Karpas-422 (cell line): Measurements from ENCODE around the gene PKNOX2. TPM values are rescaled to one million over a fixed set of nuclear protein-coding genes. Genes with fewer than 3 reads are reported as not detected.

Experiments used
- DNase-seq: peaks from one replicate; pipeline ENCODE4 v3.0.0-alpha.2; 2015
- H2AFZ ChIP-seq: fragments of 200-600 bp; sonication (generic); 2 replicates; pipeline ENCODE4 v1.6.1; 2014; ENCODE audit warnings: antibody characterized with exemption, low read length, mixed read lengths
- H3K27ac ChIP-seq: fragments of 200-600 bp; sonication (generic); 2 replicates; pipeline ENCODE4 v1.5.1; 2014; ENCODE audit warnings: mild to moderate bottlenecking, low read length, moderate library complexity
- H3K27me3 ChIP-seq: fragments of 200-600 bp; sonication (generic); 2 replicates; pipeline ENCODE4 v1.6.1; 2014; ENCODE audit warnings: low read length, mixed read lengths
- H3K36me3 ChIP-seq: fragments of 200-600 bp; sonication (generic); 2 replicates; pipeline ENCODE4 v1.6.1; 2014; ENCODE audit warnings: low read length, mixed read lengths; ENCODE audit not compliant: insufficient read depth
- H3K4me1 ChIP-seq: fragments of 200-600 bp; sonication (generic); 2 replicates; pipeline ENCODE4 v1.6.1; 2014; ENCODE audit warnings: mild to moderate bottlenecking, low read length, mixed read lengths
- H3K4me2 ChIP-seq: fragments of 200-600 bp; sonication (generic); 2 replicates; pipeline ENCODE4 v1.6.1; 2014; ENCODE audit warnings: low read length, low read depth, mild to moderate bottlenecking; ENCODE audit not compliant: poor library complexity, severe bottlenecking
- H3K4me3 ChIP-seq: fragments of 200-600 bp; sonication (generic); 2 replicates; pipeline ENCODE4 v1.5.1; 2014; ENCODE audit warnings: mild to moderate bottlenecking, antibody characterized with exemption, low read length, mixed read lengths
- H3K79me2 ChIP-seq: fragments of 200-600 bp; sonication (generic); 2 replicates; pipeline ENCODE4 v1.6.1; 2014; ENCODE audit warnings: mild to moderate bottlenecking, low read length, mixed read lengths
- H3K9ac ChIP-seq: fragments of 200-600 bp; sonication (generic); 2 replicates; pipeline ENCODE4 v1.6.0; 2014; ENCODE audit warnings: low read length
- H3K9me2 ChIP-seq: fragments of 200-600 bp; sonication (generic), shearing (Covaris generic); replicated peaks from 2 replicates; pipeline ENCODE4 v1.6.0; 2014; ENCODE audit warnings: mild to moderate bottlenecking, low read length, moderate library complexity; ENCODE audit not compliant: insufficient read depth
- H3K9me3 ChIP-seq: fragments of 300-700, 200-600 bp; sonication (generic); 2 replicates; pipeline ENCODE4 v1.6.1; 2014; ENCODE audit warnings: low read length, mixed read lengths
- H4K20me1 ChIP-seq: fragments of 200-600 bp; sonication (generic); 2 replicates; pipeline ENCODE4 v1.6.1; 2014; ENCODE audit warnings: mild to moderate bottlenecking, antibody characterized with exemption, low read length, low read depth; ENCODE audit not compliant: insufficient read depth
- total RNA-seq: library from RNA; depleted of rRNA; stranded (reverse); fragments of >200 nt; shearing (Covaris generic); gene quantifications from 2 replicates; pipeline ENCODE4 v1.2.3, GENCODE V29; 2014; ENCODE audit warnings: low replicate concordance

Gene PKNOX2
- total RNA-seq, 1 experiment from 2014 or later: 1.5 TPM

DNA sequence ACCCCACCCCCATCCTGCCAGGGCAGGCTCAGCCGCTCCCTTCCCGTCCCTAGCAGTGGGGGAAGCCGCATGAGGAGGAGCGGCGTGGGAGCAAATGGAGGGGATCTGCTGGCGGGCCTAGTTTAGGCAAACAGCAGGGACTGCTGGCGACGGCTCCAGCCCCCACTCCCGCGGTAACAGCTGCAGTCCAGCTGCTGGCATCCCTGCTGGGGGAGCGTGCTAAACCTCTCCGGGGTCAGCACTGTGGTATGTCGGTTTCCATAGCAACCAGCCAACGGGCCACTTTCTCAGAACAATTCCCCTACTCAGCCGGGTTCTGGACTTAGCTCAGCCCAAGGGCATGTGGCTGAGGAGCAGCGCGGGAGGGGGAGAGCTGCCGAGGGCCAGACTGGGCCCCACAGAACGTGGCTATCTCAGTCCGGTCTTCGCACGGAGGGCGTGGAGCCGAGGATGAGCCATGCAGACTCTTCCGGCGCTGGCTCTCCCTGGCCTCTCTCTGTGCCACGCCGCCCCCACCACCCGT lies 98.8 kb downstream of the PKNOX2 start:
- Histone ChIP-seq H4K20me1 (no peaks in the 10 kb centered on the region), H3K27ac (no peak overlapping the region), H3K4me3 (no peak overlapping the region), H3K79me2 (no peaks in the 10 kb centered on the region), H2AFZ (no peak overlapping the region), H3K9me2 (no peaks in the 10 kb centered on the region), H3K27me3 (no peaks in the 10 kb centered on the region), H3K9me3 (no peaks in the 10 kb centered on the region), H3K36me3 (no peaks in the 10 kb centered on the region), H3K4me2 (no peak overlapping the region), H3K4me1 (peaks cover 19% of the 10 kb centered on the region), H3K9ac (no peak overlapping the region)
- DNase-seq: no peak

DNA sequence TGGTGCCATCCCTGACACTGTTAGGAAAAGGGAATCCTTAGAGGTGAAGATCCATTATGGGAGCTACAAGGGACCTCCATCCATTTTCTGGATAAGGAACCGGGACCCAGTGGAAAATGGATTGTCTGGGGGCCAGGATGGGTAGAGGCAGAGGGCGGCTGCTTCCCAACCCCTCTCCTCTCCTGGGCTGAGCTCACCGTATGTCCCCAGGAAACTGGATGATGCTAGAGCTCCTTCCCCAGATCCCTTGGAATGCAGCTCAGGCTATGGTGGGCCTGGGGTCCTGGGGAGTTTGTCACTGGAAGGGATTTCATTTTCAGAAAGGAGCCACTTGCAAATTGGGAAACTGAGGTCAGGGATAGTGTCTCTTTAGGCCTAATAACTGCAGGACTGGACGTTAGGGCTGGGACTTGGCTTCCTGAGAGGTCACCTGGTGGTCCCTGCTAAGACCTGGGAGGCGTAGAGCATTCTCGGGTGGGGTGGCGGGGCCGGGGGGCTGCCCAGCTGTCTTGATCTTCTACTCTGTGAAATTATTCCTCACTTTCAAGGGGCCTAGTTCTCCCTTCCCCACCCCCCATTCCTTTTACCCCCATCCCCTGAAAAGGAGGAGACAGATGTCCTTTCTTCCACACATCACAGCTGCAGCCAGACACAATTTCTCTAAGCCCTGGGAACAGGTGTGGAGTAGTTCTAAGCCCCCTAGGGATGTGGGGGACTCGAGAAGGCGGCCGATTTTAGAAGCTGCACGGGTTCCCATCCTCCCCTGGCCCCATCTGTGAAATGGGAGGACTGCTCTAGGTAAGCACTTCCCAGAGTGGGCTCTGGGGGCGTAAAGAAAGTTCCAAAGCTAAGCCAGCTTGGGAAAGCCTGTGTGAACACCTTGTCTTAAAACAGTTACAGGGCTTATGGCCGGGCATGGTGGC lies 99.8 kb downstream of the PKNOX2 start:
- H3K4me1 ChIP-seq: peaks cover 10% of the 10 kb centered on the region
- H3K36me3 ChIP-seq: no peaks in the 10 kb centered on the region
- H2AFZ ChIP-seq: no peak overlapping the region
- no peaks in the 10 kb centered on the region for H4K20me1 ChIP-seq
- no peaks in the 10 kb centered on the region for H3K79me2 ChIP-seq
- no peak for DNase-seq
- H3K9ac ChIP-seq: no peak overlapping the region
- no peak overlapping the region for H3K4me3 ChIP-seq
- H3K9me3 ChIP-seq: no peaks in the 10 kb centered on the region
- H3K27me3 ChIP-seq: no peaks in the 10 kb centered on the region
- H3K4me2 ChIP-seq: no peak overlapping the region
- no peaks in the 10 kb centered on the region for H3K9me2 ChIP-seq
- no peak overlapping the region for H3K27ac ChIP-seq

DNA sequence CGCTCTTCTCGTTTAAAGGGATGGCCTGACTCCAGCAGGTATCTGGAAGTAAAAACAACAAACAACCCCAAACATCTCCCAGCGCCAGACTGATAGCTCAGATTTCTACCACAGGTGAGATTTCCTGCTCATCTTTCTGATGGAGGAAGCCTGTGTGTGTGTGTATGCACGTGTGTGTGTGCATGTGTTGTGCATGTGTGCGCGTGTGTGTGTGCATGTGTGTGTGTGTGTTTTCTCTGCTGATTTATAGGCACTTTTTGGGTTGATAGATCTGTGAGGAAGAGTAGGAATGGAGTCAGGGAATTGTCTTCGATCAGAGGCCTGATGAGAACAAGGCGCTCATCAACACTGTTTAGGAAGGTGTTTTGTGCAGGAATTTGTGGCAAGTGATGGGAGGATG lies 103.0 kb downstream of the PKNOX2 start:
- DNase-seq: no peak
- no peak overlapping the region for H3K4me2 ChIP-seq
- H3K9me3 ChIP-seq: no peaks in the 10 kb centered on the region
- no peaks in the 10 kb centered on the region for H3K79me2 ChIP-seq
- no peaks in the 10 kb centered on the region for H3K9me2 ChIP-seq
- peaks cover 10% of the 10 kb centered on the region for H3K4me1 ChIP-seq
- H3K9ac ChIP-seq: no peak overlapping the region
- H3K36me3 ChIP-seq: no peaks in the 10 kb centered on the region
- no peak overlapping the region for H3K4me3 ChIP-seq
- no peak overlapping the region for H2AFZ ChIP-seq
- H3K27ac ChIP-seq: no peak overlapping the region
- H4K20me1 ChIP-seq: no peaks in the 10 kb centered on the region
- H3K27me3 ChIP-seq: no peaks in the 10 kb centered on the region

DNA sequence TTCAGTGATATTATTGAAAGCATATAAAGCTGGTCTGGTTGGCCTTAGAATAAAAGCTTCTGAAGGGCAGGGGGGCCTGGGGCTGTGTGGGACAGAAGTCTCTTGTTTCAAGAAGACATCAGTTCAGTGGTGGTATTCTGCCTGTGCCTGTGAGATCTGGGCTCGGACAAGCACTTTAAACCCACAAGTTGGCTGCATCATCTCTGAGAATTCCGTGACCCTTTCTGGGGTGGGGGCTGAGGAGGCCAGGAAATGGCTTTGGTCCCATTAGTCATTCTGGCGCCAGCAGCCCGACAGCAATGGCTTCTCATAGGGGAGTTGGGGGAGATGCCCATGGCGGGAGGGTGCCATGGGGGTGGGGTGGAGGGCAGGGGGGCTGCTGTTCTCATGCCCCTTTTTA lies 104.1 kb downstream of the PKNOX2 start:
- Histone ChIP-seq H3K79me2 (no peaks in the 10 kb centered on the region), H3K27ac (no peak overlapping the region), H3K9me2 (no peaks in the 10 kb centered on the region), H3K4me2 (no peak overlapping the region), H3K9ac (no peak overlapping the region), H3K36me3 (no peaks in the 10 kb centered on the region), H2AFZ (no peak overlapping the region), H4K20me1 (no peaks in the 10 kb centered on the region), H3K9me3 (no peaks in the 10 kb centered on the region), H3K27me3 (no peaks in the 10 kb centered on the region), H3K4me1 (peaks cover 10% of the 10 kb centered on the region), H3K4me3 (no peak overlapping the region)
- no peak for DNase-seq

DNA sequence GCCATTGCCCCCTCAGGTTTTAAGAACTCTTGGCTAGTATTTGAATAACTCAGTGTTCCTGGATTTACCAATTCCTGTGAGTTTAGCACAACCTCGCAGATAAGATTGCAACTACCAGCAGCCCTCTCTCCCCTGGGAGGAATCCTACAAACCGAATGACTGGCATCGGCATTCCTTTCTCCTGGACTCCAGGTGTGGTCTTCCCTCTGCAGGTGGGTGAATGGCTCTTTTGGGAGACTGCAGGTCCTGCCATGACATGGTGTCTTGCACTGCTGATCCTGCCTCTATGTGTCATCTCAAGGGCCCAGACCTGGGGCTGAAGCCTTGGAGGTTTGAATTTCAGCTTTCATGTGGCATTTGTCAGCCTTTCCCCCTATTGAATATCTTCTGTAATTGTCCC lies 105.6 kb downstream of the PKNOX2 start:
- Histone ChIP-seq H4K20me1 (no peaks in the 10 kb centered on the region), H3K4me2 (no peak overlapping the region), H2AFZ (no peak overlapping the region), H3K4me1 (peaks cover 7% of the 10 kb centered on the region), H3K9ac (no peak overlapping the region), H3K27me3 (no peaks in the 10 kb centered on the region), H3K36me3 (no peaks in the 10 kb centered on the region), H3K9me3 (no peaks in the 10 kb centered on the region), H3K27ac (no peak overlapping the region), H3K4me3 (no peak overlapping the region), H3K9me2 (no peaks in the 10 kb centered on the region), H3K79me2 (no peaks in the 10 kb centered on the region)
- no peak for DNase-seq

DNA sequence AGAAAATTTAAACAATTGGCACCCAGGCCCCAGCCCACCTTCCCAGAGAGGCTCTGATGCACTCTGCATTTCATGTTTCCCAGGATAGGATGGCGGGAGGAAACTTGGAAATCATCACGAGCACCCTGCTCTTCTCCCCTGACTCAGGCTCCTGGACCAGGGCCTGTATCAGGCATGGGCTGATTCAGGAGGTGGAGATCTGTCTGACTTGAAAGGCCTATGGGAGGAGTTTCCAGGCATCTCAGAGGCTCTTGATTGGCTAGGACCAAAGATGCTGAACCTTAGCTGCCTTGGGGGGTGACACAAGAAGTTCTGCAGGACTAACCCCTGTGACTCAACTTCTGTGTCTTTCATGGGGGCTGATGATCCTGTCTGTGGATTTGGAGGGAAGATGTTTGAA lies 106.2 kb downstream of the PKNOX2 start:
- Histone ChIP-seq H3K4me1 (peaks cover under 1% of the 10 kb centered on the region), H3K4me3 (no peak overlapping the region), H3K9me3 (no peaks in the 10 kb centered on the region), H3K27me3 (no peaks in the 10 kb centered on the region), H3K9ac (no peak overlapping the region), H3K36me3 (no peaks in the 10 kb centered on the region), H4K20me1 (no peaks in the 10 kb centered on the region), H2AFZ (no peak overlapping the region), H3K27ac (no peak overlapping the region), H3K9me2 (no peaks in the 10 kb centered on the region), H3K4me2 (no peak overlapping the region), H3K79me2 (no peaks in the 10 kb centered on the region)
- no peak for DNase-seq

DNA sequence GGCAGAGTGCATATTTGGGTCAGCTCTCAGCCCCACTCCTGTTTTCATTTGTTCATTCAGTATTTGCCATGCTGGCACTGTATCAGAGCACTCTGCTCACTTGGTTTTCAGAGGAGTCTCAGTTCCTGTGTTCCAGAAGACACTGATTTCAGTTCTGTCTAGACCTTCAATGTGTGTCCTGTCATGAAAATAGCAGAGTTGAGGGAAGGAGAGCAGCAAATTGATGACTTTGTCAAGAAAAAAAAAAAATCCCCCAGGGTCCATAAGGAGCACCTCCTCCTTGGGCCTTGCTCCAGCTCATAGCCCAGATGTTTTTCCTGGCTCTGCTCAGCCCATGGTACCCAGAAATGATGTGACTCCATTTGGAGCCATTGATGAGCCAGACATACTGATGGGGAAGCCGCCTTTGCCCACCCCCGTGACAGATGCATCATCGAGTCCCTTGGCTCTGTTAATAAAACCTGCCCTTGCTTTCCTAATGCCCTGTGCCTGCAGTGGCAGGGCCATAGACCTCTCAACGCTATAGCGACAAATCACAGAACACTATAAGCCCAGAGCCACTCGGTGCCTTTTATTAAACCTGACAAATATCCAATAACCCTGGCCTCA lies 107.0 kb downstream of the PKNOX2 start:
- H3K36me3 ChIP-seq: no peaks in the 10 kb centered on the region

DNA sequence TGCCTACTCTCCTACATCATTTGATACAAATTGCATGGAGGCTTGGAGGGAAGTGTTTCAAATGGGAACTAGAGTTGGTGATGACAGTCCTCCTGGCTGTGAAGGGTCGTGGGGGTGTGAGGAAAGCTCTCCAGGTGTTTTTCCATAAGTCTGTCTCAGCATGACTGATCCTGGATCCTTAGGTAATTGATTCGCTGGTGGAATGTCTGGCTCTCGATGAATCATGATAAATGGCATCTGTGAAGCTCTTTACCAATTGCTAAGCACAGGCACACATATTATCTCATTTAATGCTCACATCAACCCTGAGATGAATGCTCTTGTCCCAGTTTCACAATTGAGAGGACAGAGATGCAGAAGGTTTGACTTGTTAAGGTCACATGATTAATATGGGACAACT lies 107.5 kb downstream of the PKNOX2 start:
- no peaks in the 10 kb centered on the region for H3K9me2 ChIP-seq
- DNase-seq: no peak
- H3K27me3 ChIP-seq: no peaks in the 10 kb centered on the region
- H3K9me3 ChIP-seq: no peaks in the 10 kb centered on the region
- H2AFZ ChIP-seq: no peak overlapping the region
- H3K79me2 ChIP-seq: no peaks in the 10 kb centered on the region
- no peak overlapping the region for H3K9ac ChIP-seq
- H3K36me3 ChIP-seq: no peaks in the 10 kb centered on the region
- H3K4me1 ChIP-seq: no peaks in the 10 kb centered on the region
- no peak overlapping the region for H3K4me3 ChIP-seq
- H3K27ac ChIP-seq: no peak overlapping the region
- no peak overlapping the region for H3K4me2 ChIP-seq
- no peaks in the 10 kb centered on the region for H4K20me1 ChIP-seq

More for the DNA sequence above, 107.0 kb downstream of the PKNOX2 start:
- Histone ChIP-seq H3K9ac (no peak overlapping the region), H3K27ac (no peak overlapping the region), H3K9me2 (no peaks in the 10 kb centered on the region), H3K79me2 (no peaks in the 10 kb centered on the region), H3K4me2 (no peak overlapping the region), H3K4me3 (no peak overlapping the region), H2AFZ (no peak overlapping the region), H3K27me3 (no peaks in the 10 kb centered on the region), H3K9me3 (no peaks in the 10 kb centered on the region), H4K20me1 (no peaks in the 10 kb centered on the region), H3K4me1 (no peaks in the 10 kb centered on the region)
- DNase-seq: no peak
